H1 (cell line): ENCODE measurements around the gene CACNA2D3. TPM values are rescaled to one million over a fixed set of nuclear protein-coding genes. Genes with fewer than 3 reads are reported as not detected.

Experiments
- TBP ChIP-seq: IDR thresholded peaks from 2 replicates; pipeline ENCODE4 v1.6.1; 2011; ENCODE audit warnings: low read depth, low read length, improper control_type of control experiment
- polyA plus RNA-seq, 7 experiments: library from polyadenylated mRNA; depleted of rRNA in 3 of 7; stranded (reverse) in 5 of 7; unstranded in 2 of 7; fragments of >200 nt in 5 of 7; fragments of 200-250 nt in 2 of 7; gene quantifications; 1 replicate in 5 of 7; 2 replicates in 1 of 7; 4 replicates in 1 of 7; pipeline versions ENCODE4 v1.2.1 to v1.2.3, GENCODE V29; 2011 to 2013; ENCODE audit warnings: missing spikeins in 2 of 7, mixed read lengths in 2 of 7
- total RNA-seq: library from RNA; stranded (reverse); fragmentation: NEBNext Ultra II Directional; extraction: Animal tissue kit (Norgen Biotek cat#: 25700); gene quantifications from 2 replicates; pipeline ENCODE4 v1.2.1, GENCODE V29; 2021
- TF ChIP-seq, protein P1 (sequence below): fragments of 300-600 bp; sonication (generic); IDR thresholded peaks from 2 replicates; pipeline ENCODE4 v1.7.1; 2012; ENCODE audit warnings: low read length, moderate library complexity, mild to moderate bottlenecking, inconsistent platforms; ENCODE audit not compliant: insufficient replicate concordance

Gene CACNA2D3
- total and polyA plus RNA-seq, 2 of the 8 experiments (the other 6 are each of a cell fraction or from before 2014, with no cell fraction given) = 1.5 to 1.8 TPM

DNA sequence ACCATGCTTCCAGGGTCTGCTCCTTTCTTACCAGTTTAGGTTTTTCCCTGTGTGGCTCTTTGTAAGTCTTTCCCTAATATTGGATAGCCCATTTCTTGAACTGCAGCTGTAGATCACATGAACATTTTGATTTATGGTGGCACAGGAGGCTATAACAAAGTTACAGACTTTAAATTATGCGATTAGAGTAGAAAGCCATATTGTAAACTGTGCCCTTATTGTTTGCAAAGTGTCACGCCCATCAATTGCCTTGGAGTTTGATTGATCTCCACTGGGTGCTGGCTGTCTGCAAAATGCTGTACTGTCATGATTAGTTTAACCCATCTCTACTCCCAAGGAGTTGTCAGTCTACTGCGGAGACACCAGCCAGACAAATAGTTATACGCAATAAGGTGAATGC, 110.3 kb downstream of the CACNA2D3 start (continued):
- TF ChIP-seq, protein P1, sequence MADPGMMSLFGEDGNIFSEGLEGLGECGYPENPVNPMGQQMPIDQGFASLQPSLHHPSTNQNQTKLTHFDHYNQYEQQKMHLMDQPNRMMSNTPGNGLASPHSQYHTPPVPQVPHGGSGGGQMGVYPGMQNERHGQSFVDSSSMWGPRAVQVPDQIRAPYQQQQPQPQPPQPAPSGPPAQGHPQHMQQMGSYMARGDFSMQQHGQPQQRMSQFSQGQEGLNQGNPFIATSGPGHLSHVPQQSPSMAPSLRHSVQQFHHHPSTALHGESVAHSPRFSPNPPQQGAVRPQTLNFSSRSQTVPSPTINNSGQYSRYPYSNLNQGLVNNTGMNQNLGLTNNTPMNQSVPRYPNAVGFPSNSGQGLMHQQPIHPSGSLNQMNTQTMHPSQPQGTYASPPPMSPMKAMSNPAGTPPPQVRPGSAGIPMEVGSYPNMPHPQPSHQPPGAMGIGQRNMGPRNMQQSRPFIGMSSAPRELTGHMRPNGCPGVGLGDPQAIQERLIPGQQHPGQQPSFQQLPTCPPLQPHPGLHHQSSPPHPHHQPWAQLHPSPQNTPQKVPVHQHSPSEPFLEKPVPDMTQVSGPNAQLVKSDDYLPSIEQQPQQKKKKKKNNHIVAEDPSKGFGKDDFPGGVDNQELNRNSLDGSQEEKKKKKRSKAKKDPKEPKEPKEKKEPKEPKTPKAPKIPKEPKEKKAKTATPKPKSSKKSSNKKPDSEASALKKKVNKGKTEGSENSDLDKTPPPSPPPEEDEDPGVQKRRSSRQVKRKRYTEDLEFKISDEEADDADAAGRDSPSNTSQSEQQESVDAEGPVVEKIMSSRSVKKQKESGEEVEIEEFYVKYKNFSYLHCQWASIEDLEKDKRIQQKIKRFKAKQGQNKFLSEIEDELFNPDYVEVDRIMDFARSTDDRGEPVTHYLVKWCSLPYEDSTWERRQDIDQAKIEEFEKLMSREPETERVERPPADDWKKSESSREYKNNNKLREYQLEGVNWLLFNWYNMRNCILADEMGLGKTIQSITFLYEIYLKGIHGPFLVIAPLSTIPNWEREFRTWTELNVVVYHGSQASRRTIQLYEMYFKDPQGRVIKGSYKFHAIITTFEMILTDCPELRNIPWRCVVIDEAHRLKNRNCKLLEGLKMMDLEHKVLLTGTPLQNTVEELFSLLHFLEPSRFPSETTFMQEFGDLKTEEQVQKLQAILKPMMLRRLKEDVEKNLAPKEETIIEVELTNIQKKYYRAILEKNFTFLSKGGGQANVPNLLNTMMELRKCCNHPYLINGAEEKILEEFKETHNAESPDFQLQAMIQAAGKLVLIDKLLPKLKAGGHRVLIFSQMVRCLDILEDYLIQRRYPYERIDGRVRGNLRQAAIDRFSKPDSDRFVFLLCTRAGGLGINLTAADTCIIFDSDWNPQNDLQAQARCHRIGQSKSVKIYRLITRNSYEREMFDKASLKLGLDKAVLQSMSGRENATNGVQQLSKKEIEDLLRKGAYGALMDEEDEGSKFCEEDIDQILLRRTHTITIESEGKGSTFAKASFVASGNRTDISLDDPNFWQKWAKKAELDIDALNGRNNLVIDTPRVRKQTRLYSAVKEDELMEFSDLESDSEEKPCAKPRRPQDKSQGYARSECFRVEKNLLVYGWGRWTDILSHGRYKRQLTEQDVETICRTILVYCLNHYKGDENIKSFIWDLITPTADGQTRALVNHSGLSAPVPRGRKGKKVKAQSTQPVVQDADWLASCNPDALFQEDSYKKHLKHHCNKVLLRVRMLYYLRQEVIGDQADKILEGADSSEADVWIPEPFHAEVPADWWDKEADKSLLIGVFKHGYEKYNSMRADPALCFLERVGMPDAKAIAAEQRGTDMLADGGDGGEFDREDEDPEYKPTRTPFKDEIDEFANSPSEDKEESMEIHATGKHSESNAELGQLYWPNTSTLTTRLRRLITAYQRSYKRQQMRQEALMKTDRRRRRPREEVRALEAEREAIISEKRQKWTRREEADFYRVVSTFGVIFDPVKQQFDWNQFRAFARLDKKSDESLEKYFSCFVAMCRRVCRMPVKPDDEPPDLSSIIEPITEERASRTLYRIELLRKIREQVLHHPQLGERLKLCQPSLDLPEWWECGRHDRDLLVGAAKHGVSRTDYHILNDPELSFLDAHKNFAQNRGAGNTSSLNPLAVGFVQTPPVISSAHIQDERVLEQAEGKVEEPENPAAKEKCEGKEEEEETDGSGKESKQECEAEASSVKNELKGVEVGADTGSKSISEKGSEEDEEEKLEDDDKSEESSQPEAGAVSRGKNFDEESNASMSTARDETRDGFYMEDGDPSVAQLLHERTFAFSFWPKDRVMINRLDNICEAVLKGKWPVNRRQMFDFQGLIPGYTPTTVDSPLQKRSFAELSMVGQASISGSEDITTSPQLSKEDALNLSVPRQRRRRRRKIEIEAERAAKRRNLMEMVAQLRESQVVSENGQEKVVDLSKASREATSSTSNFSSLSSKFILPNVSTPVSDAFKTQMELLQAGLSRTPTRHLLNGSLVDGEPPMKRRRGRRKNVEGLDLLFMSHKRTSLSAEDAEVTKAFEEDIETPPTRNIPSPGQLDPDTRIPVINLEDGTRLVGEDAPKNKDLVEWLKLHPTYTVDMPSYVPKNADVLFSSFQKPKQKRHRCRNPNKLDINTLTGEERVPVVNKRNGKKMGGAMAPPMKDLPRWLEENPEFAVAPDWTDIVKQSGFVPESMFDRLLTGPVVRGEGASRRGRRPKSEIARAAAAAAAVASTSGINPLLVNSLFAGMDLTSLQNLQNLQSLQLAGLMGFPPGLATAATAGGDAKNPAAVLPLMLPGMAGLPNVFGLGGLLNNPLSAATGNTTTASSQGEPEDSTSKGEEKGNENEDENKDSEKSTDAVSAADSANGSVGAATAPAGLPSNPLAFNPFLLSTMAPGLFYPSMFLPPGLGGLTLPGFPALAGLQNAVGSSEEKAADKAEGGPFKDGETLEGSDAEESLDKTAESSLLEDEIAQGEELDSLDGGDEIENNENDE = no peak
- TF ChIP-seq TBP = no peak
